ENCODE data around the gene ARPC1A.
"Not testable (repeated sequence)": the region's sequence is repeated elsewhere in the genome, so short reads cannot be mapped to it uniquely, and the experiment has no call there.

The ARPC1A gene

DNA sequence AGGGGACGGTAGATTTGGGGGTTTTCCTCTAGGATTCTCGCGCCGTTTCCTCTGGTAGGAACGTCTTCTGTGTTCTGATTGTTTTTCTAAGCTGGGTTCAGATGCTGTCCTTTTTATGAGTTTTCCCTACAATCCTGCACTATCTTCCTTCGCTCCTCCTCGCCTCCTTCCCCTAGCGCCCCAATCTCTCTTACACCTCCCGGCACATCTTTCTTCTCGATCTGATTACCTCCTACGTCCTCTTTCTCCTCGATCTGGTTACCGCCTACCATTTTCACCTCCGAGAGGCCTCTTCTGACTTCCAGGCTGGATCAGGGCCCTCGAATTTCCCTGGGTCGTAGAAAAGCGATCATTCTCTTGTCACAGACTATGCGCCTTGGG lies 83.5 kb downstream of the ARPC1A start:
- DNase-seq (ENCODE audit: insufficient read length, low spot score) (no peak), FAIRE-seq (no peak)
- TF ChIP-seq SPI1 (IDR thresholded peaks at IDR 0.05; ENCODE audit: low read depth, low read length) (no peak), POLR2A (IDR thresholded peaks at IDR 0.05; ENCODE audit: low read depth, low read length) (no peak)

GRCh38 chr7:99409806-99410205 lies 84.1 kb downstream of the ARPC1A start:
- no peak for DNase-seq (ENCODE audit: insufficient read length, low spot score)
- TF ChIP-seq SPI1 (IDR thresholded peaks at IDR 0.05; ENCODE audit: low read depth, low read length) (no peak), POLR2AphosphoS5 (IDR thresholded peaks at IDR 0.05; ENCODE audit: low read depth, low read length) (no peak), POU2F2 (IDR thresholded peaks at IDR 0.05; ENCODE audit: low read depth, low read length) (no peak), PAX5 (IDR thresholded peaks at IDR 0.05; ENCODE audit: insufficient read depth, low read length, severe bottlenecking) (no peak), TAF1 (IDR thresholded peaks at IDR 0.05; ENCODE audit: low read depth, low read length) (no peak), POLR2A (IDR thresholded peaks at IDR 0.05; ENCODE audit: low read depth, low read length) (no peak)
- FAIRE-seq, result no peak

DNA sequence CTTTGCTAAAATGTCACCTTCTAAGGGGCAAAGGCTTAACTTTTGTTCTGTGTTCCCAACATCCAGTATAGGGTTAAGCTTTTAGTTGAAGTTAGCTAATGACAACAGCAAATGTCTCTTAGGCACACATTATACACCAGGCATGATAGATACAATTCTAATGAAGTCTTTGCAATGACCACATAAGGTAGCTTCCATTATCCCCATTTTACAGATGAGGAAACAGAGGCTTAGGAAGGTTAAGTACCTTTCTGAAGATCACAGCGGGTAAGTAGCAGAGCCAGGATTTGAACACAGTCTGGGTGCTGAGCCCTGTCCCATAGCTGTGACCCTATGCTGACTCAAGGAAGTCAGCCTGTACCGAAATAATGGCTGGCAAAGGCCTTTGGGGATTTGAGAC lies 84.9 kb downstream of the ARPC1A start:
- FAIRE-seq, result no peak

DNA sequence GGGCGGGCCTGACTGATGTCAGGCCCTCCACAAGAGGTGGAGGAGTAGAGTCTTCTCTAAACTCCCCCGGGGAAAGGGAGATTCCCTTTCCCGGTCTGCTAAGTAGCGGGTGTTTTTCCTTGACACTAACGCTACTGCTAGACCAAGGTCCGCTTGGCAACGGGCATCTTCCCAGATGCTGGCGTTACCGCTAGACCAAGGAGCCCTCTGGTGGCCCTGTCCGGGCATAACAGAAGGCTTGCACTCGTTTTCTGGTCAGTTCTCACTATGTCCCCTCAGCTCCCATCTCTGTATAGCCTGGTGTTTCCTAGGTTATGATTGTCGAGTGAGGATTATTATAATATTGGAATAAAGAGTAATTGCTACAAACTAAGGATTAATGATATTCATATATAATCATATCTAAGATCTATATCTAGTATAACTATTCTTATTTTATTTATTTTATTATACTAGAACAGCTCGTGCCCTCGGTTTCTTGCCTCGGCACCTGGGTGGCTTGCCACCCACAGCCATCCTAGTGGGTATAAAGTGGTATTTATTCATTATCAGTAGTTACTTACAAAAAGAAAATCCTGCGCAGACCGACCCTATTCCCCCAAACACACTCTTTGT lies 89.9 kb downstream of the ARPC1A start:
- FAIRE-seq; DNase-seq (ENCODE audit: insufficient read length, low spot score): not testable (repeated sequence)

More for the DNA sequence above, 84.9 kb downstream of the ARPC1A start:
- no peak for TF ChIP-seq POLR2A (IDR thresholded peaks at IDR 0.05; ENCODE audit: low read depth, low read length)
- no peak for TF ChIP-seq POU2F2 (IDR thresholded peaks at IDR 0.05; ENCODE audit: low read depth, low read length)
- TF ChIP-seq PAX5 (IDR thresholded peaks at IDR 0.05; ENCODE audit: insufficient read depth, low read length, severe bottlenecking), result no peak
- TF ChIP-seq TAF1 (IDR thresholded peaks at IDR 0.05; ENCODE audit: low read depth, low read length), result no peak
- no peak for TF ChIP-seq SPI1 (IDR thresholded peaks at IDR 0.05; ENCODE audit: low read depth, low read length)
- no peak for TF ChIP-seq POLR2AphosphoS5 (IDR thresholded peaks at IDR 0.05; ENCODE audit: low read depth, low read length)
- DNase-seq (ENCODE audit: insufficient read length, low spot score), result no peak

Measured in GM12891 (cell line).